ENCODE measurements around the gene CDKN3. TPM values are rescaled to one million over a fixed set of nuclear protein-coding genes. Genes with fewer than 3 reads are reported as not detected.
A peak's percentile ranks its signal among the peaks of the same experiment; 100 is the strongest.
"Not testable (repeated sequence)": the region's sequence is repeated elsewhere in the genome, so short reads cannot be mapped to it uniquely, and the experiment has no call there.

Gene CDKN3
- total RNA-seq, 1 experiment from 2014 or later, result 135 TPM

GRCh38 chr14:54444681-54445080 is 47.9 kb downstream of the CDKN3 start:
- in situ Hi-C loops (cut with HindIII; ENCODE audit: low sequenced_read_pairs), result no loop called here
- no peak for DNase-seq (ENCODE audit: low spot score)

GRCh38 chr14:54446161-54446693 is 49.4 kb downstream of the CDKN3 start:
- in situ Hi-C loops (cut with HindIII; ENCODE audit: low sequenced_read_pairs), result no loop called here
- DNase-seq (ENCODE audit: low spot score), result peak; percentile 70

GRCh38 chr14:54447231-54447692 is 50.5 kb downstream of the CDKN3 start:
- DNase-seq (ENCODE audit: low spot score), result no peak
- in situ Hi-C loops (cut with HindIII; ENCODE audit: low sequenced_read_pairs), result no loop called here

GRCh38 chr14:54450535-54450934 is 53.7 kb downstream of the CDKN3 start:
- no peak for DNase-seq (ENCODE audit: low spot score)
- in situ Hi-C loops (cut with HindIII; ENCODE audit: low sequenced_read_pairs), result no loop called here

GRCh38 chr14:54451121-54451601 is 54.4 kb downstream of the CDKN3 start:
- in situ Hi-C loops (cut with HindIII; ENCODE audit: low sequenced_read_pairs), result no loop called here
- DNase-seq (ENCODE audit: low spot score), result no peak

GRCh38 chr14:54451961-54452360 is 55.2 kb downstream of the CDKN3 start:
- in situ Hi-C loops (cut with HindIII; ENCODE audit: low sequenced_read_pairs), result no loop called here

GRCh38 chr14:54453252-54453651 is 56.4 kb downstream of the CDKN3 start:
- in situ Hi-C loops (cut with HindIII; ENCODE audit: low sequenced_read_pairs), result no loop called here
- no peak for DNase-seq (ENCODE audit: low spot score)

More at GRCh38 chr14:54451961-54452360, 55.2 kb downstream of the CDKN3 start:
- DNase-seq (ENCODE audit: low spot score), result no peak

- DNase-seq (ENCODE audit: low spot score); in situ Hi-C loops (cut with HindIII; ENCODE audit: low sequenced_read_pairs): not testable (repeated sequence)
Observed at GRCh38 chr14:54453990-54454389, 57.2 kb downstream of the CDKN3 start.

GRCh38 chr14:54455363-54455762 is 58.6 kb downstream of the CDKN3 start:
- DNase-seq (ENCODE audit: low spot score), result no peak
- in situ Hi-C loops (cut with HindIII; ENCODE audit: low sequenced_read_pairs), result no loop called here

- in situ Hi-C loops (cut with HindIII; ENCODE audit: low sequenced_read_pairs); DNase-seq (ENCODE audit: low spot score): not testable (repeated sequence)
Observed at GRCh38 chr14:54456820-54457608, 60.2 kb downstream of the CDKN3 start.

GRCh38 chr14:54457609-54457996 is 60.8 kb downstream of the CDKN3 start:
- DNase-seq (ENCODE audit: low spot score), result no peak
- in situ Hi-C loops (cut with HindIII; ENCODE audit: low sequenced_read_pairs), result no loop called here

- in situ Hi-C loops (cut with HindIII; ENCODE audit: low sequenced_read_pairs); DNase-seq (ENCODE audit: low spot score): not testable (repeated sequence)
Observed at GRCh38 chr14:54458536-54458935, 61.7 kb downstream of the CDKN3 start.

GRCh38 chr14:54459106-54459505 is 62.3 kb downstream of the CDKN3 start:
- in situ Hi-C loops (cut with HindIII; ENCODE audit: low sequenced_read_pairs), result no loop called here
- no peak for DNase-seq (ENCODE audit: low spot score)

GRCh38 chr14:54462048-54462447 is 65.2 kb downstream of the CDKN3 start:
- in situ Hi-C loops (cut with HindIII; ENCODE audit: low sequenced_read_pairs), result no loop called here
- no peak for DNase-seq (ENCODE audit: low spot score)

GRCh38 chr14:54465654-54466053 is 68.8 kb downstream of the CDKN3 start:
- DNase-seq (ENCODE audit: low spot score), result peak; percentile 74
- in situ Hi-C loops (cut with HindIII; ENCODE audit: low sequenced_read_pairs), result no loop called here

GRCh38 chr14:54467280-54467679 is 70.5 kb downstream of the CDKN3 start:
- DNase-seq (ENCODE audit: low spot score), result no peak
- in situ Hi-C loops (cut with HindIII; ENCODE audit: low sequenced_read_pairs), result no loop called here

Other genes with a start within 250 kb of the CDKN3 start
- 257 and 284 TPM in 2 replicates for gene CNIH1, start 44.4 kb downstream of the CDKN3 start, total RNA-seq (2014; rRNA removed; shearing (Covaris generic))
- 94.1 and 134 TPM in 2 replicates for gene GMFB, start 92.0 kb downstream of the CDKN3 start, total RNA-seq (2014; rRNA removed; shearing (Covaris generic))
- gene CGRRF1, start 112.9 kb downstream of the CDKN3 start, total RNA-seq (2014; rRNA removed; shearing (Covaris generic)), result 14.7 and 26.9 TPM in 2 replicates
- gene SAMD4A, start 170.1 kb downstream of the CDKN3 start, total RNA-seq (2014; rRNA removed; shearing (Covaris generic)), result 6.6 and 17.0 TPM in 2 replicates

Data from G401 (cell line).